Right atrium auricular region (tissue), 2 donors: ENCODE data around the gene FAM53B. TPM values are rescaled to one million over a fixed set of nuclear protein-coding genes. Genes with fewer than 3 reads are reported as not detected.

Experiments
- DNase-seq: peaks from one replicate; pipeline ENCODE4 v3.0.0-alpha.2; 2019; ENCODE audit warnings: low spot score
- H3K27ac ChIP-seq, 2 donors: fragments of 200-600 bp; sonication (generic); 1 replicate in 1 of 2; 2 replicates in 1 of 2; pipeline ENCODE4 v1.5.1; 2016 to 2019
- H3K27me3 ChIP-seq, 2 donors: fragments of 200-600 bp; sonication (generic); one replicate each; pipeline versions ENCODE4 v1.5.1 to v1.6.0; 2017 to 2019
- H3K36me3 ChIP-seq: fragments of 200-600 bp; sonication (generic); one replicate; pipeline ENCODE4 v1.5.1; 2016
- H3K4me1 ChIP-seq, 2 donors: fragments of 200-600 bp; sonication (generic); one replicate each; pipeline versions ENCODE4 v1.5.1 to v1.6.0; 2017 to 2019
- H3K4me3 ChIP-seq, 2 donors: fragments of 200-600 bp; sonication (generic); 1 replicate in 1 of 2; 2 replicates in 1 of 2; pipeline ENCODE4 v1.5.1; 2017 to 2019; ENCODE audit warnings: mild to moderate bottlenecking in 1 of 2, moderate library complexity in 1 of 2
- H3K9me3 ChIP-seq, 2 donors: fragments of 200-600 bp; sonication (generic); one replicate each; pipeline ENCODE4 v1.5.1; 2019
- total RNA-seq, 2 donors: library from RNA; depleted of rRNA; stranded (reverse); fragments of >200 nt; gene quantifications; one replicate each; pipeline ENCODE4 v1.1.0, GENCODE V29; 2016
- TF ChIP-seq, protein P1 (sequence below), 2 donors: fragments of 200-600 bp; sonication (generic); IDR thresholded peaks; one replicate each; pipeline ENCODE4 v1.5.1; 2019; ENCODE audit warnings: antibody characterized with exemption in 2 of 2

FAM53B gene
- total RNA-seq, 2 donors from 2014 or later: 30.3 to 31.1 TPM

- TF ChIP-seq, protein P1, sequence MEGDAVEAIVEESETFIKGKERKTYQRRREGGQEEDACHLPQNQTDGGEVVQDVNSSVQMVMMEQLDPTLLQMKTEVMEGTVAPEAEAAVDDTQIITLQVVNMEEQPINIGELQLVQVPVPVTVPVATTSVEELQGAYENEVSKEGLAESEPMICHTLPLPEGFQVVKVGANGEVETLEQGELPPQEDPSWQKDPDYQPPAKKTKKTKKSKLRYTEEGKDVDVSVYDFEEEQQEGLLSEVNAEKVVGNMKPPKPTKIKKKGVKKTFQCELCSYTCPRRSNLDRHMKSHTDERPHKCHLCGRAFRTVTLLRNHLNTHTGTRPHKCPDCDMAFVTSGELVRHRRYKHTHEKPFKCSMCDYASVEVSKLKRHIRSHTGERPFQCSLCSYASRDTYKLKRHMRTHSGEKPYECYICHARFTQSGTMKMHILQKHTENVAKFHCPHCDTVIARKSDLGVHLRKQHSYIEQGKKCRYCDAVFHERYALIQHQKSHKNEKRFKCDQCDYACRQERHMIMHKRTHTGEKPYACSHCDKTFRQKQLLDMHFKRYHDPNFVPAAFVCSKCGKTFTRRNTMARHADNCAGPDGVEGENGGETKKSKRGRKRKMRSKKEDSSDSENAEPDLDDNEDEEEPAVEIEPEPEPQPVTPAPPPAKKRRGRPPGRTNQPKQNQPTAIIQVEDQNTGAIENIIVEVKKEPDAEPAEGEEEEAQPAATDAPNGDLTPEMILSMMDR (IDR thresholded peaks at IDR 0.05): no peak
- Histone ChIP-seq H3K4me3 (no peak overlapping the region), H3K4me1 (no peaks in the 10 kb centered on the region), H3K9me3 (peaks cover 0 to 7% of the 10 kb centered on the region in 2 donors), H3K36me3 (no peaks in the 10 kb centered on the region), H3K27me3 (no peaks in the 10 kb centered on the region), H3K27ac (no peak overlapping the region)
- no peak for DNase-seq
Observed at GRCh38 chr10:124595143-124595883, 148.9 kb downstream of the FAM53B start.

DNA sequence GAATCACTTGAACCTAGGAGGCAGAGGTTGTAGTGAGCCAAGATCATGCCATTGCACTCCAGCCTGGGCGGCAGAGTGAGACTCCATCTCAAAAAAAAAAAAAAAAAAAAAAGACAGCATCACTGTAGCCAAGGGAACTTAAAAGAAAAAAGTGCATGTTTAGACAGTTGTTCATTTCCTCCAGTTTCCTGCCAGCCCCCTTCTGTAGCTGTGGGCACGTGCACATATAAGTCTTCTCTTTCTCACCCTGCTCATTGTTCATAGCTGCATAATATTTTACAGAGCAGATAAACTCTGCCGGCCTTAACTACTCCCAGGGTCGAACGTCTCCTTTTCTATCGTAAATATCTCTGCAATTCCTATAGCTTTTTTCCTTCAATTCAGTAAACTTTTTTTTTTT lies 149.9 kb downstream of the FAM53B start:
- Histone ChIP-seq H3K27me3 (no peaks in the 10 kb centered on the region), H3K4me1 (peaks cover 0 to 7% of the 10 kb centered on the region in 2 donors), H3K36me3 (no peaks in the 10 kb centered on the region), H3K27ac (no peak overlapping the region), H3K4me3 (no peak overlapping the region), H3K9me3 (peaks cover 0 to 7% of the 10 kb centered on the region in 2 donors)
- no peak for DNase-seq
- TF ChIP-seq, protein P1 (IDR thresholded peaks at IDR 0.05): no peak

GRCh38 chr10:124593431-124593985 lies 150.7 kb downstream of the FAM53B start:
- H3K27ac ChIP-seq: no peak overlapping the region
- no peaks in the 10 kb centered on the region for H3K27me3 ChIP-seq
- TF ChIP-seq, protein P1 (IDR thresholded peaks at IDR 0.05): no peak
- DNase-seq: no peak
- peaks cover 0 to 14% of the 10 kb centered on the region in 2 donors for H3K4me1 ChIP-seq
- no peak overlapping the region for H3K4me3 ChIP-seq
- H3K36me3 ChIP-seq: no peaks in the 10 kb centered on the region
- H3K9me3 ChIP-seq: peaks cover 0 to 7% of the 10 kb centered on the region in 2 donors

DNA sequence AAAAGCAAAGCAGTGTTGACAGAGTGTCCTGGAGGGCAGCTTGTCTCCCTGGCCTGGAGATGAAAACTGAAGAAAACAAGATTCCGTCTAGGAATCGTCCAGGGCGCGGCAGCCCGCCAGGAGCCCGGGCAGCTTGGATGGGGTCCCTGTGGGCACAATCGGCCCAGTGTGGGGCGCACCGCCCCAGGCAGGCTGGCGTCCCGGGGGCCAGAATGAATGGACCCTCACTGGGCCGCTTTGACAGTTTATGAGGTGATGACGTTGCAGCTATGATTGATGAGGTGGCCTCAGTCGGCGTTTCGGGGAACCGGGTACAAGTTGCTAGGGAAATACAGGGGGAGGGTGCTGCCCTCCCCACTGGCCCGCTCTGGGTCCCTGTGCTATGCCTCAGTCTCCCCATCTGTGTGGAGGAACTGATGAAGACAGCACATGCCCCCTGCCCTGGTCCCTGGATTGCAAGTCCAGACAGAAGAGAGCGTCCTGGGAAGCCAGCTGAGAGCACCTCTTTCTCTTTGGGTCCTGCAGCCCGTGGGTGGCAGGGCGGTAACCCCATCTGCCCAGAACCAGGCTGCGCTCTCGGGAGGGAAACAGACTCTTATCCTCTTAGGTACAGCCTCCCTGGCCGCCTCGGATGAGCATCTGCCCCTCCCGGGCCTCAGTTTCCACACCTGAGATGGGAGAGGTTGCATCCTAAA lies 151.3 kb downstream of the FAM53B start:
- no peaks in the 10 kb centered on the region for H3K36me3 ChIP-seq
- DNase-seq: no peak

DNA sequence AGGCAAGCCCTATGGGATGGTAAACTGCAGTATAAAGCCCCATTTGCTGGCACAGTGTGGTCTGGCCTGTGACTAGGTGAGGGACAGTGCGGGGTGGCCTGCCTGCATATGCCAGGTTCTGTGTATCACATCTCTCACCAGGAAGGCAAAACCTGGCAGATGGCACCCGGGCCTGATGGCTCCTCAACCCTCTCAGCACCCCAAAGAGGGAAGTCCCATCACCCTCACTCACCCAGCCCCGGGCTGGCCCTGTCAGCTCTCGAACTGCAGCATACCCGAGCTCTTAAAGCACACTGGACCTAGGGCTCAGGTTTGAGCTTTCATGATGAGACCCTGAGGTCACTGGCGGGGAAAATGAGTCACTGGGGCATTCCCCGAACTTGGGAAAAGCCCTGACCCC lies 152.1 kb downstream of the FAM53B start:
- no peaks in the 10 kb centered on the region for H3K27me3 ChIP-seq
- no peak overlapping the region for H3K4me3 ChIP-seq
- TF ChIP-seq, protein P1 (IDR thresholded peaks at IDR 0.05): no peak
- no peaks in the 10 kb centered on the region for H3K36me3 ChIP-seq
- DNase-seq: no peak
- H3K9me3 ChIP-seq: peaks cover 0 to 7% of the 10 kb centered on the region in 2 donors
- no peak overlapping the region for H3K27ac ChIP-seq
- peaks cover 0 to 21% of the 10 kb centered on the region in 2 donors for H3K4me1 ChIP-seq

More for the DNA sequence above, 151.3 kb downstream of the FAM53B start:
- Histone ChIP-seq H3K4me3 (no peak overlapping the region), H3K27ac (no peak overlapping the region), H3K27me3 (no peaks in the 10 kb centered on the region), H3K4me1 (peaks cover 0 to 20% of the 10 kb centered on the region in 2 donors), H3K9me3 (peaks cover 0 to 7% of the 10 kb centered on the region in 2 donors)
- TF ChIP-seq, protein P1 (IDR thresholded peaks at IDR 0.05): no peak
